Kidney (tissue), 14 donors: ENCODE data around the gene RYR3. TPM values are rescaled to one million over a fixed set of nuclear protein-coding genes. Genes with fewer than 3 reads are reported as not detected.

Source experiments
- DNase-seq, 5 donors: peaks; one replicate each; pipeline ENCODE4 v3.0.0-alpha.2; 2013 to 2020
- FAIRE-seq: peaks from 2 replicates; lab custom pipeline; 2012; peaks lifted over from hg19 to GRCh38; lab: Jason Lieb, UNC
- H3K27ac ChIP-seq, 2 donors: one replicate each; pipeline ENCODE4 v1.7.0; 2013; ENCODE audit warnings: low read depth in 2 of 2, low read length in 2 of 2, inconsistent platforms in 1 of 2
- H3K27me3 ChIP-seq: one replicate; pipeline ENCODE4 v1.7.1; 2013; ENCODE audit warnings: low read length, inconsistent platforms; ENCODE audit not compliant: control insufficient read depth, insufficient read depth
- H3K36me3 ChIP-seq, 3 donors: one replicate each; pipeline versions ENCODE4 v1.7.0 to v1.7.1; 2013; ENCODE audit warnings: low read length in 3 of 3, control low read depth in 1 of 3, inconsistent platforms in 1 of 3; ENCODE audit not compliant: insufficient read depth in 3 of 3, control insufficient read depth in 2 of 3
- H3K4me1 ChIP-seq, 3 donors: one replicate each; pipeline versions ENCODE4 v1.7.0 to v1.7.1; 2013; ENCODE audit warnings: low read length in 3 of 3, inconsistent platforms in 1 of 3, low read depth in 1 of 3; ENCODE audit not compliant: control insufficient read depth in 2 of 3, insufficient read depth in 2 of 3
- H3K4me3 ChIP-seq, 3 donors: one replicate each; pipeline versions ENCODE4 v1.7.0 to v1.8.1; 2013; ENCODE audit warnings: low read length in 3 of 3, control low read depth in 1 of 3, inconsistent platforms in 1 of 3
- H3K9ac ChIP-seq, 3 donors: one replicate each; pipeline versions ENCODE4 v1.7.0 to v1.7.1; 2013; ENCODE audit warnings: low read length in 3 of 3, control low read depth in 1 of 3, inconsistent platforms in 1 of 3
- H3K9me3 ChIP-seq, 3 donors: one replicate each; pipeline versions ENCODE4 v1.7.0 to v1.7.1; 2013; ENCODE audit warnings: low read length in 3 of 3, control low read depth in 1 of 3, inconsistent platforms in 1 of 3; ENCODE audit not compliant: control insufficient read depth in 2 of 3, insufficient read depth in 1 of 3
- intact Hi-C: fragments of 100-400 bp; cut with DNase I; formaldehyde crosslinking; loops from one replicate; pipeline ENCODE4 v1.11.1; 2022
- polyA plus RNA-seq: library from polyadenylated mRNA; stranded (reverse); fragments of 350-450 nt; fragmentation: Illumina TruSeq; extraction: RNeasy Lipid Tissue Mini Kit (QIAGEN cat#74804); gene quantifications from one replicate; pipeline ENCODE4 v1.2.3, GENCODE V29; 2014; ENCODE audit warnings: low read depth, low replicate concordance; ENCODE audit not compliant: insufficient read depth
- total RNA-seq: library from RNA; stranded (reverse); fragmentation: NEBNext Ultra II Directional; extraction: Animal tissue kit (Norgen Biotek cat#: 25700); gene quantifications from one replicate; pipeline ENCODE4 v1.2.1, GENCODE V29; 2021
- TF ChIP-seq, protein P1 (sequence below): IDR thresholded peaks from 3 replicates; pipeline ENCODE4 v1.5.1; 2012; ENCODE audit warnings: mild to moderate bottlenecking, moderate library complexity, borderline replicate concordance; ENCODE audit not compliant: insufficient read depth; ENCODE audit errors: extremely low read depth
- donor health status: control.
- donor health status: control.
- donor health status: control.
- donor health status: control.
- donor health status: control.
- donor health status: DM: yes; HTN: yes; CAD: no.
- donor health status: Normal renal cell carcinoma (clear cell type).

RYR3 gene
- total and polyA plus RNA-seq, 2 donors from 2014 or later: 0.90 to 10.5 TPM

DNA sequence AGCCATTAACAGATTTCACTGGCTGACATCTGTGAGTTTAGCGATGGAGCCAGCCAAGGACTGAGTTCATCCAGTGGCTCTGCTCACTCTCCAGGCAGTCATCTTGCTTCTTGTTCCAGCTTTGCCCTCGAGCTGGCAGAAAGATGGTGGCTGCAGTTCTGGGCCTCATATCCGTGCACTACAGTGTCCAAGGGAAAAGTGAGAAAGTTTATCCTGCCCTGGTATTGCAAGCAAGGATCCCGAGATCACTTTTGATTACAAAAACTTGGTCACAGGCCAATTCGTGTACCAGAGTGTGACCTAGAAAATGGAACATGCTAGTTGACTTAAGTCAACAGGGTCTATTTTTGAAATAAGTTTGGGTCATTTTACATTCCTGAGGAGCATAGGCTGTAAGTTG, 369.6 kb downstream of the RYR3 start:
- no peaks in the 10 kb centered on the region for H3K27me3 ChIP-seq
- no peak for FAIRE-seq
- TF ChIP-seq, protein P1, sequence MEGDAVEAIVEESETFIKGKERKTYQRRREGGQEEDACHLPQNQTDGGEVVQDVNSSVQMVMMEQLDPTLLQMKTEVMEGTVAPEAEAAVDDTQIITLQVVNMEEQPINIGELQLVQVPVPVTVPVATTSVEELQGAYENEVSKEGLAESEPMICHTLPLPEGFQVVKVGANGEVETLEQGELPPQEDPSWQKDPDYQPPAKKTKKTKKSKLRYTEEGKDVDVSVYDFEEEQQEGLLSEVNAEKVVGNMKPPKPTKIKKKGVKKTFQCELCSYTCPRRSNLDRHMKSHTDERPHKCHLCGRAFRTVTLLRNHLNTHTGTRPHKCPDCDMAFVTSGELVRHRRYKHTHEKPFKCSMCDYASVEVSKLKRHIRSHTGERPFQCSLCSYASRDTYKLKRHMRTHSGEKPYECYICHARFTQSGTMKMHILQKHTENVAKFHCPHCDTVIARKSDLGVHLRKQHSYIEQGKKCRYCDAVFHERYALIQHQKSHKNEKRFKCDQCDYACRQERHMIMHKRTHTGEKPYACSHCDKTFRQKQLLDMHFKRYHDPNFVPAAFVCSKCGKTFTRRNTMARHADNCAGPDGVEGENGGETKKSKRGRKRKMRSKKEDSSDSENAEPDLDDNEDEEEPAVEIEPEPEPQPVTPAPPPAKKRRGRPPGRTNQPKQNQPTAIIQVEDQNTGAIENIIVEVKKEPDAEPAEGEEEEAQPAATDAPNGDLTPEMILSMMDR: no peak

DNA sequence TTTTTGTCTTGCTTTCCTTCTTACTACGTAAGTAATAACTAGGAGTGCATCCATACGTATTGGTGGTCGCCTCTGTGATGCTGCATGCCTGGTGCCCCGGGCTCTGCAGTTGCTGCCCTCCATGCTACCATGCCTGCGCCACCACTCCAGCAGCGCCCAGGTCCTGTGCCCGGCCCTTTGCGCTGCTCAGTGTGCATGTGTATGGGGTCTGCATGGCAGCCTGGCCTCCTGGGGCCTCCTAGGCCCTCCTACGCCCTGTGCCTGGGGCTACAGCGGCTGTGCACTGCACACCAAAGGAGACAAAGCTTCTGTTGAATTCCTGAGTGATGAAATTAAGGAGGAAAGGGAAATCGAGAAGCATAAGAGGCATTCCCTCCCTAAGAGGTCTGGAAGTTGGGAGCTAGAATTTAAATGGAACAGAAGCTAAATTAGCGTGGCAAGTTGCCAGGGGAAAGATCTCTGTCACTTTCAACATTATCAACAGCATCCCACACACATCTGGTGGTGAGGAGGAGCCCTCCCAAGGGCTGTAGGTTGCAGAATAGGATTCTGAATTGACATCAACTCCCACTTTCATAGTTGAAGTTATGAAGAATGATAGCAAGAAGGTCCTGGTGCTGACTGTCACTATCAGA, 382.5 kb downstream of the RYR3 start:
- H3K9ac ChIP-seq: no peak overlapping the region
- no peak overlapping the region for H3K4me3 ChIP-seq
- intact Hi-C loops: no loop called here
- no peaks in the 10 kb centered on the region for H3K9me3 ChIP-seq
- no peaks in the 10 kb centered on the region for H3K4me1 ChIP-seq
- H3K36me3 ChIP-seq: no peaks in the 10 kb centered on the region
- TF ChIP-seq, protein P1: no peak
- DNase-seq: peak in 3 of 5 donors; percentile 13 to 63 (median 49)
- H3K27ac ChIP-seq: no peak overlapping the region
- no peaks in the 10 kb centered on the region for H3K27me3 ChIP-seq
- FAIRE-seq: no peak

More for the DNA sequence above, 369.6 kb downstream of the RYR3 start:
- Histone ChIP-seq H3K4me3 (no peak overlapping the region), H3K9ac (no peak overlapping the region), H3K27ac (no peak overlapping the region), H3K9me3 (no peaks in the 10 kb centered on the region), H3K4me1 (no peaks in the 10 kb centered on the region), H3K36me3 (no peaks in the 10 kb centered on the region)
- intact Hi-C loops: no loop called here
- DNase-seq: no peak

DNA sequence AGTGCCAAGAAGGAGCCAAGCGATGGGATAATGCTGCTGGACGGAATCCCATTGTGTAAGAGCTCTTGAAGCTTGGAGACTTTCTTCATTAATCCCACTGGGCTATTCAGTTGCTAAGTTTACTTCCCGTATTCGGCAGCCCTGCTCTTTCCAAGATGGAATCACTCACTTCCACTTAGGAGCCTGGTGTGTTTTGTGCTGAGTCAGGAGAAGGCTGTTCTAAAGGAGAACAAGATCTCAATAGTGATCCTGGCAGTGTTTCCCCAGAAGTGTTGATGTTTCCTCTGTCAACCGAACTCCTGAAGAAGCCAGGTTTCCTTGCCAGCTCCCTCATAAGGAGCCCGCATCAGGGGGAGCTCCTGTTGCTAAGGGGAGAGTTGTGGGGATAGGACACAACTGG, 387.4 kb downstream of the RYR3 start:
- intact Hi-C loops: no loop called here
- no peaks in the 10 kb centered on the region for H3K9me3 ChIP-seq
- no peaks in the 10 kb centered on the region for H3K27me3 ChIP-seq
- no peak overlapping the region for H3K4me3 ChIP-seq
- no peak overlapping the region for H3K27ac ChIP-seq
- DNase-seq (no peak), FAIRE-seq (no peak)
- H3K36me3 ChIP-seq: no peaks in the 10 kb centered on the region
- no peaks in the 10 kb centered on the region for H3K4me1 ChIP-seq
- TF ChIP-seq, protein P1: no peak
- no peak overlapping the region for H3K9ac ChIP-seq

DNA sequence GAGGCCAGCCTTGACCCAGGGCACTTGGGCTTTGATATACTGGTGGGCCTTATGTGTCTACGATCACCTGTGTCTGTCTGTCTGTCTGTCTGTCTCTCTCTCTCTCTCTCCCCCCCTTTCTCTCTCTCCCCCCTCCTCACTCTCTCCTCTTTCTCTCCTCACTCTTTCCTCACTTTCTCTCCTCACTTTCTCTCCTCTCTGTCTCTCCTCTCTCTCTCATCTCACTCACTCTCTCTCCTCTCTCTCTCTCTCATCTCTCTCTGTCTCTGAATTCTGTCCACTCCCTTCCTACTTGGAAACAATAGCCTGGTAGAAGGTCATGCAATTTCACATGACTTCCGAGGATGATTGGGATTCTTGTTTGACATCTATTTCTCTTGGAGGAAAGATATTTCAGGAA, 388.4 kb downstream of the RYR3 start:
- no peaks in the 10 kb centered on the region for H3K4me1 ChIP-seq
- H3K27ac ChIP-seq: no peak overlapping the region
- no peaks in the 10 kb centered on the region for H3K9me3 ChIP-seq
- no peaks in the 10 kb centered on the region for H3K27me3 ChIP-seq
- no peak for FAIRE-seq
- H3K9ac ChIP-seq: no peak overlapping the region
- intact Hi-C loops: no loop called here
- no peak overlapping the region for H3K4me3 ChIP-seq
- no peak for DNase-seq
- H3K36me3 ChIP-seq: no peaks in the 10 kb centered on the region
- TF ChIP-seq, protein P1: no peak
